ENCODE data around the gene TNNC1.

Gene TNNC1

GRCh38 chr3:52483577-52484381, 29.9 kb upstream of the TNNC1 start:
- DNase-seq: no peak

- DNase-seq: no peak
Measured at GRCh38 chr3:52483081-52483480, 29.2 kb upstream of the TNNC1 start.

- no peak for DNase-seq
Measured at GRCh38 chr3:52481819-52482521, 28.1 kb upstream of the TNNC1 start.

GRCh38 chr3:52480768-52481715, 27.2 kb upstream of the TNNC1 start:
- no peak for DNase-seq

- DNase-seq: peak; percentile 52 to 59 (median 58)
Measured at GRCh38 chr3:52479877-52480575, 26.2 kb upstream of the TNNC1 start.

- DNase-seq: no peak
Measured at GRCh38 chr3:52479037-52479876, 25.4 kb upstream of the TNNC1 start.

GRCh38 chr3:52477796-52478095, 23.9 kb upstream of the TNNC1 start:
- DNase-seq: peak in 1 of 3 donors; percentile 31

- DNase-seq: no peak
Measured at GRCh38 chr3:52477076-52477795, 23.4 kb upstream of the TNNC1 start.

- DNase-seq: peak; percentile 44 to 64 (median 51)
Measured at GRCh38 chr3:52473026-52473425, 19.2 kb upstream of the TNNC1 start.

GRCh38 chr3:52472239-52473000, 18.6 kb upstream of the TNNC1 start:
- DNase-seq: peak; percentile 46 to 61 (median 55)

GRCh38 chr3:52471371-52472238, 17.8 kb upstream of the TNNC1 start:
- peak; percentile 86 to 91 (median 89) for DNase-seq

GRCh38 chr3:52470920-52471319, 17.1 kb upstream of the TNNC1 start:
- no peak for DNase-seq

- DNase-seq: no peak
Measured at GRCh38 chr3:52469001-52469400, 15.2 kb upstream of the TNNC1 start.

GRCh38 chr3:52468336-52468735, 14.5 kb upstream of the TNNC1 start:
- DNase-seq: no peak

- peak; percentile 38 to 68 (median 60) for DNase-seq
Measured at GRCh38 chr3:52463416-52463815, 9.6 kb upstream of the TNNC1 start.

- DNase-seq: no peak
Measured at GRCh38 chr3:52461874-52462273, 8.0 kb upstream of the TNNC1 start.

- DNase-seq: no peak
Measured at GRCh38 chr3:52458770-52459545, 5.1 kb upstream of the TNNC1 start.

- no peak for DNase-seq
Measured at GRCh38 chr3:52458031-52458760, 4.4 kb upstream of the TNNC1 start.

Data from suppressor macrophage treated with lipopolysaccharide for 1 hour (primary cell).